Measurements from ENCODE around the gene TMEM273. TPM values are rescaled to one million over a fixed set of nuclear protein-coding genes. Genes with fewer than 3 reads are reported as not detected.

Gene TMEM273
- total RNA-seq, 1 donor from 2014 or later = 48.5 TPM

GRCh38 chr10:49172777-49173132 is 15.4 kb downstream of the TMEM273 start:
- intact Hi-C loops (cut with DNase I) = no loop called here
- H3K27me3 ChIP-seq (ENCODE audit: low read depth) = no peaks in the 10 kb centered on the region
- DNase-seq (no peak), ATAC-seq (no peak)
- no peaks in the 10 kb centered on the region for H3K36me3 ChIP-seq
- no peak for TF ChIP-seq CTCF (IDR thresholded peaks at IDR 0.05)
- no peak overlapping the region for H3K27ac ChIP-seq
- H3K4me3 ChIP-seq = no peak overlapping the region
- H3K9me3 ChIP-seq = no peaks in the 10 kb centered on the region
- peaks cover 39% of the 10 kb centered on the region for H3K4me1 ChIP-seq

- intact Hi-C loops (cut with DNase I) = no loop called here
- ATAC-seq = no peak
- Histone ChIP-seq H3K9me3 (no peaks in the 10 kb centered on the region), H3K27me3 (ENCODE audit: low read depth) (no peaks in the 10 kb centered on the region), H3K27ac (no peak overlapping the region), H3K4me3 (no peak overlapping the region), H3K36me3 (no peaks in the 10 kb centered on the region), H3K4me1 (peaks cover 34% of the 10 kb centered on the region)
- no peak for TF ChIP-seq CTCF (IDR thresholded peaks at IDR 0.05)
- DNase-seq = no peak
Observed at GRCh38 chr10:49172061-49172776, 16.0 kb downstream of the TMEM273 start.

- intact Hi-C loops (cut with DNase I) = no loop called here
- no peaks in the 10 kb centered on the region for H3K27me3 ChIP-seq (ENCODE audit: low read depth)
- H3K4me1 ChIP-seq = peaks cover 26% of the 10 kb centered on the region
- no peak for TF ChIP-seq CTCF (IDR thresholded peaks at IDR 0.05)
- H3K27ac ChIP-seq = no peak overlapping the region
- DNase-seq = no peak
- no peaks in the 10 kb centered on the region for H3K9me3 ChIP-seq
- H3K4me3 ChIP-seq = no peak overlapping the region
- no peak for ATAC-seq
- peaks cover 1% of the 10 kb centered on the region for H3K36me3 ChIP-seq
Observed at GRCh38 chr10:49171326-49172060, 16.7 kb downstream of the TMEM273 start.

GRCh38 chr10:49170632-49171325 is 17.4 kb downstream of the TMEM273 start:
- Histone ChIP-seq H3K4me3 (no peak overlapping the region), H3K9me3 (no peaks in the 10 kb centered on the region), H3K27ac (no peak overlapping the region), H3K27me3 (ENCODE audit: low read depth) (no peaks in the 10 kb centered on the region), H3K36me3 (peaks cover 6% of the 10 kb centered on the region), H3K4me1 (peaks cover 23% of the 10 kb centered on the region)
- no peak for TF ChIP-seq CTCF (IDR thresholded peaks at IDR 0.05)
- DNase-seq = no peak
- intact Hi-C loops (cut with DNase I) = no loop called here
- no peak for ATAC-seq

GRCh38 chr10:49169776-49170175 is 18.4 kb downstream of the TMEM273 start:
- H3K36me3 ChIP-seq = peaks cover 14% of the 10 kb centered on the region

More at GRCh38 chr10:49169776-49170175, 18.4 kb downstream of the TMEM273 start:
- Histone ChIP-seq H3K4me1 (peaks cover 23% of the 10 kb centered on the region), H3K9me3 (no peaks in the 10 kb centered on the region), H3K27ac (no peak overlapping the region), H3K4me3 (no peak overlapping the region), H3K27me3 (ENCODE audit: low read depth) (no peaks in the 10 kb centered on the region)
- ATAC-seq (no peak), DNase-seq (no peak)
- no peak for TF ChIP-seq CTCF (IDR thresholded peaks at IDR 0.05)
- intact Hi-C loops (cut with DNase I) = no loop called here
